Heart left ventricle (tissue), 13 donors: Measurements from ENCODE around the gene RGL3.

Experiments used
- POLR2A ChIP-seq, 2 donors: fragments of 450-650 bp; IDR thresholded peaks; one replicate each; pipeline ENCODE4 v1.6.1; 2017; ENCODE audit warnings: antibody characterized with exemption in 2 of 2, mild to moderate bottlenecking in 2 of 2, moderate library complexity in 2 of 2
- TF ChIP-seq, protein P1 (sequence below), 12 donors: fragments of 200-600 bp; sonication (generic) in 4 of 12; IDR thresholded peaks; one replicate each; pipeline versions ENCODE4 v1.5.0 to v1.8.0; 2018 to 2022; ENCODE audit warnings: antibody characterized with exemption in 12 of 12, mild to moderate bottlenecking in 5 of 12
- donor health status: ischemic (EF 13 %, LVEDD 7.1; RV severe dilation, severe dysfunction).
- donor health status: DM: no; HTN: yes; CAD: no.
- donor health status: DM: no; HTN: no; CAD: no.
- donor health status: ischemic (EF 25% LVEDD 6.9; RV normal size, moderate dysfunction).
- donor health status: ischemic (EF 25% LVEDD 5.7; RV mildly dilated, moderate dysfunction).
- donor health status: ischemic (EF 35%, LVEDD 5.7; RV mildly dilated, moderate dysfunction).
- donor health status: nonischemic (EF 11% LVEDD 7.7; RV severe dilation, severe dysfunction).
- donor health status: DM: yes; HTN: yes; CAD: no.
- donor health status: PGD.
- donor health status: ischemic (EF 29% LVEDD 5.4; RV normal size, mild dysfunction).
- donor health status: nonischemic (EF 23%, LVEDD 6.1; RV moderate dilation, normal function).

- TF ChIP-seq, protein P1, sequence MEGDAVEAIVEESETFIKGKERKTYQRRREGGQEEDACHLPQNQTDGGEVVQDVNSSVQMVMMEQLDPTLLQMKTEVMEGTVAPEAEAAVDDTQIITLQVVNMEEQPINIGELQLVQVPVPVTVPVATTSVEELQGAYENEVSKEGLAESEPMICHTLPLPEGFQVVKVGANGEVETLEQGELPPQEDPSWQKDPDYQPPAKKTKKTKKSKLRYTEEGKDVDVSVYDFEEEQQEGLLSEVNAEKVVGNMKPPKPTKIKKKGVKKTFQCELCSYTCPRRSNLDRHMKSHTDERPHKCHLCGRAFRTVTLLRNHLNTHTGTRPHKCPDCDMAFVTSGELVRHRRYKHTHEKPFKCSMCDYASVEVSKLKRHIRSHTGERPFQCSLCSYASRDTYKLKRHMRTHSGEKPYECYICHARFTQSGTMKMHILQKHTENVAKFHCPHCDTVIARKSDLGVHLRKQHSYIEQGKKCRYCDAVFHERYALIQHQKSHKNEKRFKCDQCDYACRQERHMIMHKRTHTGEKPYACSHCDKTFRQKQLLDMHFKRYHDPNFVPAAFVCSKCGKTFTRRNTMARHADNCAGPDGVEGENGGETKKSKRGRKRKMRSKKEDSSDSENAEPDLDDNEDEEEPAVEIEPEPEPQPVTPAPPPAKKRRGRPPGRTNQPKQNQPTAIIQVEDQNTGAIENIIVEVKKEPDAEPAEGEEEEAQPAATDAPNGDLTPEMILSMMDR (IDR thresholded peaks at IDR 0.05): no peak
- no peak for TF ChIP-seq POLR2A (IDR thresholded peaks at IDR 0.05)
These were observed 6.8 kb upstream of the RGL3 start for GRCh38 chr19:11425719-11426457.
